GM19351 (cell line): ENCODE data around the gene RNLS.
"Not testable (repeated sequence)": the region's sequence is repeated elsewhere in the genome, so short reads cannot be mapped to it uniquely, and the experiment has no call there.

ENCODE experiments used
- ATAC-seq: cut with Tn5 transposase; IDR thresholded peaks from one replicate; pipeline ENCODE4 v1.9.1; 2021; ENCODE audit warnings: mild to moderate bottlenecking, moderate library complexity; ENCODE audit not compliant: unreplicated experiment

RNLS gene

DNA sequence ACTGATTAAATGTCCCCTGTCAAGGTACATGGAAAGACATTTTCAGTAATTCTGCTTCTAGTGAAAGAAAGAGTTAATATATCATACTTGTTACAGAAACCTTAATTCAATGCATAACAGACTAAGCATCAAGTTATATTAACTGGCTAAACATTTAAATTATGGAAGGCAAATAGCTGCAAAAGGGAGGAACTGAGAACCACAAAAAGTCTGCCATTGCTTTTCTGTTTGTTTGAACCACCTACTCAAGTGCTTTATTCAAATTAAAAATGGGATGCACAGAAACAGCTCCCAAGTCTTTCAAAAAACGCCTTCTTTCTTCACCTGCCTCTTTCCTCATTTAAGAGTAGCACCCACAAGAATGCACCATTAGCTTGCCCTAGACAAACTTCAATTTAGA lies 271.9 kb downstream of the RNLS start:
- no peak for ATAC-seq

DNA sequence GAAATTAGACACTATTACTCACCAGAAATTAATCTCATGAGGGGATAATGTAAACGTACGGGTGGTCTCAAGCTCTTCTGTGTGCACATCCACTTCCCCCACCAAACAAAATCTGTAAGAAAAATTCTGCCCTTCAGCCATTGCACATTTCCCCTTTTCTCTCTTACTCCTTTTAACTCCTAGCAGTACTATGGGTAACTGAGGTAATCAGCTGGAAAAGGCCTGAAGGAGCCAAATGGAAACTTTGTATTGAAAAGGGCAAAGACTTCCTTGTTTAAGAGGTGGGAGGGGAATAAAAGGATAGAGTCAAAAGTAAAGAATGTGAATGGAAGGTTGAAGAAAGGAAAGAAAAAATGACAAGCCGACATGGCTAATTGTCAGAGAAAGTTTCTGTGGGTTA lies 273.8 kb downstream of the RNLS start:
- no peak for ATAC-seq

DNA sequence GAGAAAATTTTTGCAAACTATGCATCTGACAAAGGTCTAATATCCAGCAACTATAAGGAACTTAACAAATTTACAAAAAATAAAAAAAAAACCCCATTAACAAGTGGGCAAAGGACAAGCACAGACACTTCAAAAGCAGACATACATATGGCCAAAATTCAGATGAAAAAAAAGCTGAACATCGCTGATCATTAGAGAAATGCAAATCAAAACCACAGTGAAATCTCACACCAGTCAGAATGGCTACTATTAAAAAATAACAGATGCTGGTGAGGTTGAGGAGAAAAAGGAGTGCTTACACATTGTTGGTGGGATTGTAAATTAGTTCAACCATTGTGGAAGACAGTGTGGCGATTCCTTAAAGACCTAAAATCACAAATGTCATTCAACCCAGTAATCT lies 274.8 kb downstream of the RNLS start:
- not testable (repeated sequence) for ATAC-seq

DNA sequence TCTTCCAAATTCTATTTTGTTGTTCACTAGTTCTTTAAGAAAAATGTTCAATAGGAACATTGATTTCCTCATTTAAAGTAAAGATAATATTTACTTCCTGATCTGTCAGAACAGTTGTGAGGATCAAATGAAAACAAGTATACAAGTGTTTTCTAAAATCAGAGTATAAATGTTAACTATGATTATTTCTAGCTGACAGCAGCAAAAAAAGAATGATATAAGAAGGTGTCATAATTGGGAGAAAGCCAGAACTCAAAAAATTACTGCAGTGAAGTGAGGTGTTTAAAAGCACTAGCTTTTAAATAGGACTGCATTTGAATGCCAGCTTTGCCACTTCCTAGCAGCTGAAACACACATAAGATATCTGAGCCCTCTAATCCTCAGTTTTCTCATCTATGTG lies 283.3 kb downstream of the RNLS start:
- ATAC-seq = no peak

DNA sequence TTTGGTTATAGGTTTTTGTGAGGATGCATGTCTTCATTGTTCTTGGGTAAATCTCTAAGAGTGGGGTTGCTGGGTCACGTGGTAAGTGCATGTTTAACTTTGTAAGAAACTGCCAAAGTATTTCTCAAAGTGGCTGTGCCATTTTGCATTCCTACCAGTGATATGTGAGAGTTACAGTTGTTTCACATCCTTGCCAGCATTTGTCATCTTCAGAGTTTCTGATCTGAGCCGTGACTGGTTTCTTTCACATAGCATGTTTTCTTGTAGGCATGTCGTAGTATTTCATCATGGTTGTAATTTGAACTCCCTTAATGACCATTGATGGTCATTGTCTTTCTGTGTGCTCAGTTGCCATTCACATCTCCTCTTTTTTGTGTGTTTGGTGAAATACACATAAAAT lies 286.0 kb downstream of the RNLS start:
- no peak for ATAC-seq

DNA sequence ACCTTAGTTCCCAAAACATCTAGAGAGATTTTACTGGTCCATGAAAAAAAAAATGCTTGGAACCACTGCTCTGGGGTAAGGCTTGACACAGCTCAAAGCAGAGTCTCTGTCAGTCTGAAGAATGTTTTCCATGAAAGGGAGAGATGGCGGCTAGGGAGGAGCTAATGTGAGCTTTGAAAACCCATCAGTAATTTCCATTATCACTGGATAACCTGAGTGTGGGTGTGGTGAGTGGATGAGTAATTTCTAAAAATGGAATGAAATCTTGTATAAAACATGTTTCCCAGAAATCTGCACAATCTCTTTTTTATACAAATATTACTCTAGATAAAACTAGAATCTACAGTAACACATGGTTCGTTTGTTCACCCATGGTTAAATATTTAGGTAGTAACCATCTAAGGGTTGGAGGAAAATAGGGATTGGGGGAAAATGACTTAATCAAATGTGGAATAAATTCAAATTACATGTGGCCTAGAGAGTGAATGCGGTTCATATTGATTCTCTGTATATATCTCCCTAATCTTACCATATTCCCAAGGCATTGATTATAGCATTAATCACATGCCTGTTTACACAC lies 289.4 kb downstream of the RNLS start:
- ATAC-seq = no peak

DNA sequence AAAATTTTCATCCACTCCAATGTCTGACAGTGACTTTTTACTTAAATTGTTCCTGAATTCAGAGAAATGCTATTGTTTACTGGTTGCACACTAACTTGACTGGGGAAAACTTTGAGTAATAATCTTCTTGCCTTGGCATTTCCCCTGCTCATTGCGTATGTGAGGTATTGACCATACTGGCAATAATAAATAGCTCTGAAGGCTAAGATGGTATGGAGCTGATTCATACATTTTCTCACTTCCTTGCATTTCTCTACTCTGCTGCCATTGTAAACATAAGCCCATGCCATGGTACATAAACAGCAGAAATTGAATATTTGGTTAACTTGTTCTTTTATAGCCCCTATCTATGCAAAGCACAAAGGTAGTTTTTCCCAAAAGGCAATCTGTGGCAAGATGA lies 290.0 kb downstream of the RNLS start:
- ATAC-seq = no peak

DNA sequence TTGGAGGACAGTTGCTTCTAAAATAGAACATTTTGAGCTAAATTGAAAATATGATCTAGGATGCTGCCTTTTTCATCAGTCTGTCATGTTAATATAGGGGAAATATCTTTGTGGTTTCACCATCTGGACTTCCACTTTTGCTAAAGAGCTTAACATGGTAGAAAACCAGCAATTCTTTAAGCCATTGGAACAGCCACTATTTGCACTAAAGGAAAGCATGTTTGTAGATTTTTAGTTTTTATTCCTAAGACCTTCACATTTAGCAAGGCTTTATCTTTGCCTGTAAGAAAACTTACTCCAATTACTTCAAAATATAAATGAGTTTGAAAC lies 291.0 kb downstream of the RNLS start:
- ATAC-seq = no peak

DNA sequence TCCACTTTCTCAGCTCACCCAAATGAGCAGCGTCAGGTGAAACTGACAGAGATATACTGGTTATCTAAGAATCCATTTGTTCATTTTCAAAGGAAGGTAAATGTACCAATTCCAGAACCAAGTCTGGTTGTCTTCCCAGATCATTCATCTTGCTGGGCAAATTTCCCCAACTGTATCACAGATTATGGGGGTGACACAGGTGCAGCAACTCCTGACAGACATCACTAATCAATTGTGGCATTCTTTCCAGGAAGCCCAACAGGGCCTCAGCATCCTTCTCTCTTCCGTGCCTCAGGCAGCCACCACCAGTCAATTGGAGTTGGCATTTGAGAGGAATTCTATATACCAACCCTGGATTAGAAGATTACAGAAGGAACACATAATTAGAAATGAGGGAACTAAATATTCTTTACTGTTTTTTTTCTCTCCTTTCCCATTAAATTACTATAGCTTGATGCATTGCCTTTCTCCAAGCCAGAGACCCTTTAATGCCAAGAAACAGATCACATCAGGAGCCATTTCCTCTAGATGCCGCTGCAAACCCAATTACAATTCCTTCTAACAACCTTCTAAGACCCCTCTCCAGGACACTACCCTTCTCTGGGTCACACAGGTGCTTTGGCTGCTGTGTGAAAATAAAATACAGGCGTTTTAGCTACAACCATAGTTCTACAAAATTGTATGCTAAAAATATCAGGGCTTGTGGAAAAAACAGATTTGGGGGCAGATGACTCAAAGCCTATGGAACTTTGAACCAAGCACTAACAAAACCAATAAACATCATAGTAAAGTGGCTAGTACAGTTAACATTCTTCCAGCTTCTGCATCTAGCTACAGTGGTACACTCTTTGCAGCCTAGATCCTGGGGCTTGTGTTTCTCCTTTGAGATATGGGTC lies 291.6 kb downstream of the RNLS start:
- no peak for ATAC-seq

DNA sequence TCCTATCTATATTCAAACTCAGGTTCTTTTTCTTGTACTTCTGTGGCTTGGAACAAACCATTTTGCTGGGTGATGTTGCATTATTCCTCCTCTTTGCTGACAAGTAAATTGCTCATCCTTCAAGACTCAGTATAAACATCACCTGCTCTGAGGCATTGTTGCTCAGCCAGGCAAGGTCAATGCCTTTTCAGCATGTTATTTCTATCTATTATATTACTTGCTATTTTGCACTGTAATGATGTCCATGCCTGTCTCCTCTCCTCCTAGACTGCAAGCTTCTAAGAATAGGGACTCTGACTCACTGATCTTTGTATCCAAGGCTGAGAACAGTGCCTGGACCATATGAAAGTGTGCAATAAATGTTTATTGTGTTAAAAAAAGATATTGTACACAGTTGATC lies 293.8 kb downstream of the RNLS start:
- no peak for ATAC-seq

DNA sequence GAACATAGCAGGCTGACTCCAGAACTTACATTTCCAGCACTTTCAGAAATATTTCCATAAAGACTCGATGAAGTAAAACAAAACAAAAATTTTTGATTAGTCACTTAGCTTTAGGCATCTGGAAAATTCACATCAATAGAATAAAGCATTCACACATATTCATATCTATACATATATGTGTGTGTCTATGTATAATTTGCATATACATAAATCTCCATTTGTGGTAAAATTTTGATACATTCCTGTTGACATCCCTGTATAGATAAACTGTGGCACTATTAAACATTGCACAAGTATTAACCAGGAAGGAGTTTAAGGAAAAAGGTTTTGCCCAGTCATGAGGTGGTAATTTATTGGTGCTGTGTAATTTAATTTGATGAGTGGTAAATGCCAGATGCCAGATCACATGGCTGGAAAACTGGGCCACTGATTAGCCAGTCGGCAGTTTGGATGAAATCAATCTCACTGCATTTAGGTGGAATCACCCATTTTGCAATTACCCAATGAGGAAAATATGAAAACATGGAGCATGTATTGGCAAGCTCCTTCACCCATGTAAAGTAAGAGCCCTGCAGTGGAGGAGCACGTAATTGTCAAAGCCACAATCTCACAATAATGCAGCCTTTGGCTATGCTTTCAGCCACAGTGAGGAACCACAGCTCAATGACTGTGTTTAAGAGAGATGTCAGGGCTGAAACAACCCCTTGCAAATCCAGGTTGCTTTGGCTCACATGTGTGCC lies 294.6 kb downstream of the RNLS start:
- ATAC-seq = peak; percentile 83

DNA sequence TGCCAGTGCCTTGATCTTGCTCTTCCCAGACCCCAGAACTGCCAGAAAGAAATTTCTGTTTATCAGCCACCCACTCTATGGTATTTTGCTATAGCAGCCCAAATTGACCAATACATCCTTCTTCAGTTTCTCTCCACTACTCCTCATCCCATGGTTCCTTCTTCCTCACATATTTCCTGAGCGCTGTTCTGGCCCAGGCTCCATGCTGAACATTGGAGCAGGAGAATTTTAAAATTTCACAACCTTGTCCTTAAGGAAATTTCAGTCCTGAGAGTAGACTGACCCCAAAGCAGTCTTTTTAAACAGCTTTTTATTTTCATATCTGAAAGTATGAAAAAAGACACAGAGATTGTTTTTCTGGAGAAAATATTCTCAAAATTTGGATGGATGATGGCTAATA lies 297.1 kb downstream of the RNLS start:
- no peak for ATAC-seq

DNA sequence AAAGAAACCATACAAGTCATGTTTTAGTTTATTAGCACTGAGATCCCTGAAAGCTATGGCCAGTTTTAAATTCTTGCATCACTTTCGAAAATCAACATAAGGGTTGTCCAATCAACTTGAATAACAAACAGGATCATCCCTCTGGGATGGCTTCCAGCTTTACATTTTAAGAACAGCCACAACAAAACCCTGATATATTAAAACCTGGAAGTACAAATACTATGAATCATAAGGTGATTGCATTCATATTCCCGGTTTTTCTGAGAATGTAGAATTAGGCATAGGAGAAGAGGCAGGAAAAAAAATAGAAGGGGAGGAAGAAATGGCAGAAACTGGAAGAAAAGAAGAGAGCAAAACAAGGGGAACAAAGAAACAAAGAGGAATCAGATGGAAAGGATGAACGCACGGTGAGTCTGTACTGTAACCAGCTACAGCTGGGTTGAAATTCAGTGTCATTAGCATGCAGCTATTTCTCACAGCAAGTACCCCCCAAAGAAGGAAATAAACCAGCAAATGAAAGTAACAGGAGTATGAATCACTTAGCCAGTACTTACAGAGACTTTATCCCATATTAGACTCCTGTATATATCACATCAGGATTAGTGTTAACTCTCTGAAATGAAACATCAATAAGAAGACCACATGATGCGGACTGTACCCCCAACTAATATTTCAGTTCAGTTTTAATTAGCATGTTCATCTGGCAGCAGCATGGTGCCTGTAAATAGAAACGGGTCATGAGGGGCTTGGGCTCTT lies 301.3 kb downstream of the RNLS start:
- ATAC-seq = no peak

DNA sequence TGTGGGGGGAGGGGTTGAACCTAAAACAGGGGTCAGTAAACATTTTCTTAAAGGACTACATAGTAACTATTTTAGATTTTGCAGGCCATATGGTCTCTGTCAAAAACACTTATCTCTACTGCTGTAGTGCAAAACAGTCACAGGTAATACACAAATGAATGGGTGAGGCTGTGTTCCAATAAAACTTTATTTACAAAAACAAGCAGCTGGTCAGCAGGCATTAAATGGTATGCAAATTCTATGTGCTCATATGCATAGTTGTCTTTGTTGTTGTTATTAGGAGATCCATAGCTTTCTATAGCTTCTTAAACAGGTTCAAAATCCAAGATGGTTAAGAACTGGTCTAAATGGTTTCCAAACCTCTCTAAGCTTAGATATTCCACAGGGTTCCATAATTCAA lies 302.6 kb downstream of the RNLS start:
- no peak for ATAC-seq

DNA sequence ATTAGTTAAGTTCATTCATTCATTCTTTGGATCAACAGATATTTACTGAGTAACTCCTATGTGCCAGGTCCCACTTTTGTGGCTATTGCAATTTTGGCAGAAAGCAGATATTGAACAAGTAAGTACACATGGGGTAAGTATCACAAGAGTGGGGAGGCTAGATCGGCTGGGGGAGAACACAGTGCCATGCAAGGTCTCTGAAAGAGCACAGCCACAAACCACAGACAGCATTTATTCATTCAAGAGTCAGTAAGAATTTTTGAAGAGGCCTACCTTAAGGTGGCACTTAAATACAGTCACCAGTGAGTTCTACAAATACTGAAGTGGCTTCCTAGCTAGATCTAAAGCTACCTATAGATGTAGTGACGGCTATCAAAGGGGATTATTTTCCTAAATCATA lies 304.2 kb downstream of the RNLS start:
- no peak for ATAC-seq

DNA sequence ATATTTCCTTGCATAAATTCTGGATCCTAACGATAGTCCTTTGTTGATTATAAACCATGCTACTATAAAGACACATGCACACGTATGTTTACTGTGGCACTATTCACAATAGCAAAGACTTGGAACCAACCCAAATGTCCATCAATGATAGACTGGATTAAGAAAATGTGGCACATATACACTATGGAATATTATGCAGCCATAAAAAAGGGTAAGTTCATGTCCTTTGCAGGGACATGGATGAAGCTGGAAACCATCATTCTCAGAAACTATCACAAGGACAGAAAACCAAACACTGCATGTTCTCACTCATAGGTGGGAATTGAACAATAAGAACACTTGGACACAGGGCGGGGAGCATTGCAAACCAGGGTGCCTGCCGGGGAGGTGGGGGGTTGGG lies 306.2 kb downstream of the RNLS start:
- ATAC-seq = not testable (repeated sequence)

DNA sequence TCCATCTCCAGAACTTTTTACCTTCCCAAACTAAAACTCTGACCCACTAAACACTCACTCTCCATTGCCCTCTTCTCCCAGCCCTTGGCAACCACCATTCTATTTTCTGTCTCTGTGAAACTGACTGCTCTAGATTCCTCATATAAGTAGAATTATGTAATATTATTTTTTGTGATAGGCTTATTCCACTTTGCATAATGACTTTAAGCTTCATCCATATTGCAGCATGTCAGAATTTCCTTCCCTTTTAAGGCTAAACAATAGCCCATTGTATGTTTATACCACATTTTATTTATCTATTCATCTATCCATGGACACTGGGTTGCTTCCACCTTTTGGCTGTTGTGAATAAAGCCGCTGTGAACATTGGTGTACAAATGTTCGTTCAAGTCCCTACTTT lies 308.8 kb downstream of the RNLS start:
- no peak for ATAC-seq

DNA sequence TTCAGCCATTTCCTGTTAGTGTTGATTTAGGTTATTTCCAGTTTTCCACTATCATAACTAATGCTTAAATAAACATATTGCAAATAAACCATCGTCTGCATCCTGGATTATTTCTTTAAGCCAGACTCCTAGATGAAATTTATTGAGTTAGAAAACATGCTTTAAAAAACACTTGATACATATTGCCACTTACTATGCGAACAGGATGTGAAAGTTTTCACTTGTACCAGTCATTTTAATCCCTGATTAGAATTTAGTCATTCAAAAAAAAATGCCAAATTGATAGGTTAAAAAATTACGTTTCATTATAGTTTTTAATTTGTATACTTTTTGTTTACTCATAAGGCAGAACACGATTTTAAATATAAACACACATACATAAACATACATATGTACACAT lies 309.6 kb downstream of the RNLS start:
- ATAC-seq = no peak

DNA sequence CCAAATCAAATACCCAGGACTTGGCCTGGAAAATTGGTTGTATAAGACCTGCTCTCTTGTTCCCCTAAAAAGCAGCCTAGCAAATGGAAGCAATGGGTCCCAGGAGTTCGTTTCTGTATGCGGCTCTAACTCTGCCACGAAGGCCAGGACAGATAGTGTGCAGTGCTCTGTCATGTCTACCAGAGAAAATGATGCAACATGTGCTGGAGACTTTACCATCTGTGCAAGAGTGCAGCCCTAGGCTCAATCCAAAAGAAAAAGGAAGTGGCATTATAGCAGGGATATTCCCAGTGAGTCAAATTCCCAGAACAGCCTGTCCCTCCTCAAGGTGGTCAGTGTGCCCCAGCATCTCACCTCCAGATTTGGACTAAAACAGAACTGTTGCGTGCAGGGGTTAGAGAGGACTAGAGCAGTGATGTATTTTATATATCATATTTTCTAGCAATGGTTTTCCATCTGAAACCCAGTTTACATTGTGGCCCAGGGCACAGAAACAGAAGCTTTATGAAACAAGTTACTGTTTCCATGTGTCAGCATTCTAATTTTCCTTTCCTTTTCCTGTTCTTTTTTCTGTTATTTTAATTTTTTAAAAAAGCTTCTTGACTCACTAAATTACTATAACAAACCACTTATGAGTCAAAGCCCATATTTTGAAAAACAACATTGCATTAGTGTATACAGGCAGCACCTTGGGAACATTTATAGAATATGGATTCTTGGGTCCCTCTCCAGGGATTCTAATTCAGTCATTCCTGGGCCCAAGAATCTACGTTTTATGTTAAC lies 311.2 kb downstream of the RNLS start:
- peak; percentile 23 for ATAC-seq

DNA sequence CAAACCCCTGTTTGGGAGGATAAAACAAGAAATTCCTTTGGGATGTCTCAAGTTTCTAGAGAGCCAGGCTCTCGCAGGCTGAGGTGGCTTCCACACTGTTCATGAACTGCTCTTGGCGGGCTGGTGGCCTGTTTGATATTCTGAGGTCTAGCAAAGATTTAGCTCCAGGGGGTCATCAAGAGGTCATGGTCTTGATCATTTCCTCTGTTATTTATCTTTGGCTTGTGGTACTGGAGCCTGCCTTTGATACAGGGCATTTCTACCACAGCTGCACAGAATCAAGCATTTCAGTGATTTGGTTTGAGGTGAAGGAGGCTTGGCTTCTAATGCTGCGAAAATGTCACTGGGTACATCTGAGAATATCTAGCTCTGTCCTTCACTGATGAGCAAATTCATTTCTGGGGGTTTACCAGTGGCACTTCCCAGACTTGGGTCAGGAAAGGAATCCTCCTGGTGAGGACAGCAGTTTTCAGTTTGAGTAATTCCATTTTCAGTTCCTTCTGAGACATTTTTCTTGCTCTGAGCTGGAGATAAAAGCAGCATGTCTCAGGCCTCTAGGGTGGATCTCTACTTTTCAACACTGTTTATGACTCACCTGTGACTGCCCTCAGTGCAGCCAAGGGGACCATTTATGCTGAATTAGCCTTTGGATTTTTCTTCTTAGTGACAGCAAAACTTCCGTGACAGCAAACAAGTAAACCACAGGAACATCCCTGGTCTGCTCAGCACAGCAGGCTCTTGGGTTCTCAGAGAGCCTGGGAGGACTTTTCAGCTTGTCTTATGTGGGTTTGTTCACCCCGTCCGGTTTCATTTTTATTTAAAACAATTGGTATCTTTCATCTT lies 312.0 kb downstream of the RNLS start:
- ATAC-seq = peak; percentile 88
